T47D (cell line): ENCODE data around the gene OTUD7B.

ENCODE experiments used
- DNase-seq, 2 experiments: peaks; one replicate each; pipeline versions ENCODE4 v3.0.0 to v3.0.0-alpha.2; 2011 to 2012; ENCODE audit warnings: low read depth in 1 of 2, low spot score in 1 of 2
- JUND ChIP-seq: IDR thresholded peaks from 2 replicates; pipeline ENCODE4 v1.6.1; 2012; ENCODE audit warnings: low read depth
- in situ Hi-C: cut with HindIII; loops from 2 replicates; pipeline ENCODE4 v1.10.0; 2016; ENCODE audit warnings: low sequenced_read_pairs, low pct_unique_long_range_greater_than_20kb

OTUD7B gene

DNA sequence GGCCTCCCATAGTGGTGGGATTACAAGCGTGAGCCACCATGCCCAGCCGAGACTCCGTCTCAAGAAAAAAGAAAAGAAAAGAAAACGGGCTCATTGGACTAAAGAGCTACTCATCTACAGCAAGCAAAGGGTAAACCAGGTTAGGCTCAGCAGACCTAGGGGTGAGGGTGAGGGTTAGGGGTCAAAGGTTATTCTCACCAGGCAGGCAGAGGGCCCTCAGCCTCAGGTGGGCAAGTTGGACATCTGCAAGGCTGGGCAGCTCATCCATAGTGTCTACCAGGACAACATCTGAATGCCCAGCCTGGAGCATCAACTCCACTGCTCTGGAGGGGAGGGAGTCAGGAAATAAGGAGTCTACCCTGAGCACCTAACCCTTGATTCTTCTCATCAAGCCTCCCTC lies 77.3 kb downstream of the OTUD7B start:
- TF ChIP-seq JUND = no peak
- in situ Hi-C loops = no loop called here
- no peak for DNase-seq

DNA sequence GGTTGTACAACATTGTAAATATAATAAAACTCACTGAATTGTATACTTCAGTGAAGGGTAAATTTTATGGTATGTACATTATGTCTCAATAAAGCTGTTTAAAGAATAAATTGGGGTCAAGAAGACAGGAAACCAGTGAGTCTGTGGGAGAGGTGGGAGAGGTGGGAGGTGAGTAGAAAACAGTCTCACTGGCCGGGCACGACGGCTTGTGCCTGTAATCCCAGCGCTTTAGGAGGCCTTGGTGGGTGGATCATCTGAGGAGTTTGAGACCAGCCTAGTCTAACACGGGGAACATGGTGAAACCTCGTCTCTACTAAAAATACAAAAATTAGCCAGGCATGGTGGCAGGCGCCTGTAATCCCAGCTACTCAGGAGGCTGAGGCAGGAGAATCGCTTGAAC lies 78.1 kb downstream of the OTUD7B start:
- TF ChIP-seq JUND = no peak
- in situ Hi-C loops = no loop called here
- no peak for DNase-seq

DNA sequence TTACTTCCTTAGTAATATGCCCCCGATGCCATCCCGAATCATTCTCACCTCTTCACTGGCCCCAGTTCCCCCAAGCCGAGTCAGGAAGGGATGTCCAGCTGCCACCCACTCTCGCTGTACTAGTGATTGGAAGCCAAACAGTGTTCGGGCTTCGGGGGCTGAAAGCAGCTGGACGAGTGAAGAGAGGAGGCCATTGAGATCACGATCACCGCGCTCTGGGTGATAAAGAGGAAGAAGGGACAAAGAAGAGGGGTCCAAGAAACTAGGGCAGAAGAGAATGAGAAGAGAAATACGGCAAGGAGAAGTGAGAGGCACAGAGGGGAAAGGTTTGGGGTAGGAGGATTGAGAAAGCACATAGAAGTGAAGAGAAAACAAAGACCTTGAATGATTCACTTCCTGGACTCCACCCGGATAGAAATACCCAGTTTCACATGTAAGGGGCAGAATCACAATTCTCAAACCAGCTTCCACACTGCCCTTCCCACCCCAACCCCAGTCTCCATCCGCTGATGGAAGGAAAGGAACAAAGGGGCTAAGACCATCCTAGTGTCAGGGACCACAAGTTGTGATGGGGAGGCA lies 79.2 kb downstream of the OTUD7B start:
- in situ Hi-C loops = no loop called here
- no peak for DNase-seq
- no peak for TF ChIP-seq JUND

GRCh38 chr1:149929856-149930255 lies 80.7 kb downstream of the OTUD7B start:
- no peak for TF ChIP-seq JUND
- DNase-seq = no peak
- in situ Hi-C loops = no loop called here

DNA sequence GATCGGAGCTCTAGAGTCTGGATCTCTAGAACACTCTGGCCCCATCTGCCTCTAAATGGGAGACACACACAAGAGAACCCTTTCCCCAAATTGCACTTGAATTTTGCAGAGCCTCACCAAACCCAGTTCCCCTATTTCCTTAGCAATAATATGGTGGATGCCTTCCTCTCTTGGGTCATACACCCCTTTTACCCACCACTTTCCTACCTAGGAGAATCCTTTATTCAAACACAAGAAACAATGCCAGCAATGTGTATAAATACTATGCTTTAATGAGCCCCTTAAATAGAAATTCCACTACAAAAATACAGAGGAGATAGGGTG lies 82.2 kb downstream of the OTUD7B start:
- no peak for DNase-seq
- TF ChIP-seq JUND = no peak
- in situ Hi-C loops = no loop called here

DNA sequence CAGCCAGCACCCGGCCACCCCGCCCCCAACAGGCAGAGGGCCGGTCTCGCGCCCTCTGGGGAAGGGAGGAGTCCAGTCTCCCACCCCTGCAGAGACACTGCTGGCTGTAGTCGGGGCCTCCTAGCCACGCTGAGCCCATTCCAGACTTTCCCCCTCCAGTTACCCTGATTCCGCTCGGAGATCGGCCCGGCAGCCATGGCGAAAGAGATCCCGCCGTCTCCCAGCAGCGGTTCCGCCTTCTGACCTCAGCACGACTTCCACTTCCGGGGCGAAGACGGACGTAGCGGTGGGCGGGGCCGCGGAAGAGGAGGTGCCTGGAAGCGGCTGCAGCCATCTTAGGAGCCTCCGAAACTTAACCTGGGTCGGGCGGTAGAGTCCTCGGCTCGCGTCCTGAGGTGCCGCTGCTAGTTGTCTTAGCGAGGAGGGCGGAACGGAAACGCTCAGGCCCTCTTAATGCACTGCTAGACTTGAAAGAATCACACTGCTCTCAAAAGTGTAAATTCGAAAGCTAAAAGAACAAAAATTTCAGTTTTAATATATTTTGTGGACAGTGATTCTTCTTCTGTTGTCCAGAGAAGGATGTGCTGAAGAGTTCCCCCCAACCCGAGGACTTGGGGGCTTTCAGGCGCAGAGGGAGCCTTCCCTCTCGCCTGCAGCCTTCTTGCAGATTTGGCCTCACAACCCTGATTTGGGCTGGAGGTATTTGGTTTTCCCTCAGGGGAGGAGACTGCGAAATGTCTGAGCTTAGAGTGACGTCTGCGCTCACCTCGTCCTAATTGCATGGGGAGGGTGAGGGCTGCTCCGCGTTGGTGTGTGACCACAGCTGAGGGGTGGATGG lies 82.7 kb downstream of the OTUD7B start, which contains the start of gene SF3B4:
Gene SF3B4 (minus strand): TSS at position 241 of the 838 bp plus-strand sequence. CDS start 44 bp downstream, at position 197.
- DNase-seq = peak; percentile 74 to 96
- in situ Hi-C loops = no loop called here
- TF ChIP-seq JUND = no peak

DNA sequence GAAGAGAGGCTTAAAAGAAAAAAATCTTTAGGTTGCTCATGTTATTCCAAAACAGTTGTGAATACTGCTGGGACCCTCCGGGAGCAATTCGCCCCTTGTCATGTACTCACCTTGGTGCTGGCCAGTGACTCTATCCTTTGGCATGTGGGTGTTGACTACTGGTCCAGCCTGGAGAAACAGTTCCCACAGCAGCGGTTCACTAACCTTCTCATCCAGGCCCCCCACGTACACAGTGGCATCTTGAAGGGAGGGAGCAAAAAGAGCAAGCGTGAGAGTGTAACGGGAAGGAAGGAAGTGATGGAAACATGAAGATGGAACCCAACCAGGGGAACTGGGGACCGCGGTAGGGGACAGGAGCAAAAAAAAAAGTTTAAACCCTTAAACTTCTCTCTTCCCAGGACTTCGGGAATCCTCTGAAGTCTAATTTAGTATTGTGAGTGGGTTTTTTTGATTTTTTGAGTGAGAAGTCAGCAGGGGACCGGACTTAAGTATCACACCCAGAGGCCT lies 83.4 kb downstream of the OTUD7B start:
- no peak for TF ChIP-seq JUND
- no peak for DNase-seq
- in situ Hi-C loops = no loop called here

DNA sequence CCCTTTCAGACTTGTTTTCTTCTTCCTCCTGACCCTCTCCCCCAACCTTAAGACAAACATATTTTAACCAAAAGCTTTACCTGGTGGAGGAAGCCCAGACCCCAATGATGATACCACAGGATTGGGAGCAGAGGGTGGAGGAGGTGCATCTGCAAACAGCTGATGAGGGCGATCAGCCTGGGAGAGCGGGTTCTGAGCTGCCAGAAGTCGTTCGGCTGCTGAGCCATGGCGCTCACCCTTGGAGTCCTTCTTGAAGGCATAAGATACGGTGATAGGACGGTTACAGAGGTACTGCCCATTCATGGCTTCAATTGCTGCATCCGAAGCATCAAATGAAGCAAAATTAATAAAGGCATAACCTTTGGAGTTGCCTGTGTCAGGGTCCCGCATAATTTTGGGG lies 84.2 kb downstream of the OTUD7B start:
- DNase-seq = no peak
- in situ Hi-C loops = no loop called here
- no peak for TF ChIP-seq JUND

- no peak for TF ChIP-seq JUND
- in situ Hi-C loops = no loop called here
Observed at GRCh38 chr1:149925751-149926150, 84.8 kb downstream of the OTUD7B start.

GRCh38 chr1:149925345-149925744 lies 85.2 kb downstream of the OTUD7B start:
- in situ Hi-C loops = no loop called here

More at GRCh38 chr1:149925751-149926150, 84.8 kb downstream of the OTUD7B start:
- no peak for DNase-seq

GRCh38 chr1:149923626-149924025 lies 86.9 kb downstream of the OTUD7B start:
- in situ Hi-C loops = no loop called here

More at GRCh38 chr1:149925345-149925744, 85.2 kb downstream of the OTUD7B start:
- no peak for TF ChIP-seq JUND
- DNase-seq = no peak

GRCh38 chr1:149917571-149918144 lies 92.9 kb downstream of the OTUD7B start, which contains the start of gene SV2A:
SV2A (minus strand) TSS chr1:149917844; CDS start chr1:149913840, 4,004 bp downstream.
- TF ChIP-seq JUND = no peak
- in situ Hi-C loops = no loop called here
- no peak for DNase-seq

More at GRCh38 chr1:149923626-149924025, 86.9 kb downstream of the OTUD7B start:
- DNase-seq = no peak
- TF ChIP-seq JUND = no peak

DNA sequence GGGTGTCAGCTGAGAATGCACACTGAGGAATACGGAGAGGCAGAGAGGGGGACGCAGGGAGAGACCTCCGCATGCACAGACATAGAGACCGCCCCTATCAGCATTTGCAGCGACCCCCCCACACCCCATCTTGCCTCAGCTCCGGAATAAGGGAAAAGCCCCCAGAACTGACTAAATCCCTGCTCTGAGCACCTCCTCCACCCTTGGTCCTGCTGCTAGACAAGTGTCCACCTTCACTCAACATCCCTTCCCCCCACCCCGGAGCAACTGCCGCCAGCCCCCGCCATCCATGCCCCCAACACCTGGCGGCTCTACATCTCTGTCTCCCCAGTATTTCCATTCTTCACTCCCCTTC lies 93.7 kb downstream of the OTUD7B start:
- DNase-seq = no peak
- in situ Hi-C loops = no loop called here
- no peak for TF ChIP-seq JUND
